ENCODE results near the gene UNCX.

The UNCX gene

GRCh38 chr7:1231214-1232102, 1.2 kb upstream of the UNCX start:
- DNase-seq (ENCODE audit: low read depth in 1 of 2, low spot score in 1 of 2) = no peak

GRCh38 chr7:1232103-1232466, 587 bp upstream of the UNCX start:
- DNase-seq (ENCODE audit: low read depth in 1 of 2, low spot score in 1 of 2) = no peak

- DNase-seq (ENCODE audit: low read depth in 1 of 2, low spot score in 1 of 2) = no peak
These were observed 819 bp downstream of the UNCX start for GRCh38 chr7:1233333-1234048.

DNA sequence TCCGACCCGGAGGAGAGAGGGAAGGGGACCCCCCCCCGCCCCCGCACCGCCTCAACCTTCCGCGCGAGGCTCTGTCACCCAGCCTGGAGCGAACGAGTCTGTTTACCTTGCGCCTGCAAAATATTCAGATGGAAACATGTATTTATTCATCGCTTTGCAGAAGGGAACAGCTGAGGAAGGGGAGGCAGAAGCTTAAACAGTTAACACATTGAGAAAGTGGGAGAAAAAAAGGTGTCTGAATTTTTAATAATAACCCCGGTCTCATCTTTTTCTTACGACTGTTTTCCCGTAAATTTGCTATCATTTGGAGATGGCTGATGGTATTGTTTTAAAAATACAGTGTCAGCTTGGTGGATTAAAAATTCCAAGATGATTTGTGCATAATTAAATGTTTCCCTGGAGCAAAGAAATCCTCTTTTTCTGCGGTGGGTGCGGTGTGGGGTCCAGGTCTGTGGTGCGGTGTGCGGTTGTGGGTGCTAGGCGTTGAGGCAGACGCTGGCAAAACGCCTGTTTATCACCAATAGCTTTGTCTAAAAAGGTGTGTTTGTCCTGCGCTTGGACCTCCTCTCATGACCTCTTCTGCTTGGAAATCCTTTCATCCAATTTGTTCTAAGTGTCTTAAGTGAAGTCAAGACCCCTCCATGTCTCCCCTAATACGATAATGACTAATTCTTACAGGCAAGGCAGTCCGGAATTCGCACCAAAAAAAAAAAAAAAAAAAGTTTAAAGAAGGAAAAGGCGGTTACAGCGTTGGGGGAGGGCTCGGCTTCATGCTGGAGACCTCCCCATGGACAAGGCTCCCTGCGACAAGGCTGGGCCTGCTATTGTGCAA, 1.6 kb downstream of the UNCX start:
- no peak for DNase-seq (ENCODE audit: low read depth in 1 of 2, low spot score in 1 of 2)

DNA sequence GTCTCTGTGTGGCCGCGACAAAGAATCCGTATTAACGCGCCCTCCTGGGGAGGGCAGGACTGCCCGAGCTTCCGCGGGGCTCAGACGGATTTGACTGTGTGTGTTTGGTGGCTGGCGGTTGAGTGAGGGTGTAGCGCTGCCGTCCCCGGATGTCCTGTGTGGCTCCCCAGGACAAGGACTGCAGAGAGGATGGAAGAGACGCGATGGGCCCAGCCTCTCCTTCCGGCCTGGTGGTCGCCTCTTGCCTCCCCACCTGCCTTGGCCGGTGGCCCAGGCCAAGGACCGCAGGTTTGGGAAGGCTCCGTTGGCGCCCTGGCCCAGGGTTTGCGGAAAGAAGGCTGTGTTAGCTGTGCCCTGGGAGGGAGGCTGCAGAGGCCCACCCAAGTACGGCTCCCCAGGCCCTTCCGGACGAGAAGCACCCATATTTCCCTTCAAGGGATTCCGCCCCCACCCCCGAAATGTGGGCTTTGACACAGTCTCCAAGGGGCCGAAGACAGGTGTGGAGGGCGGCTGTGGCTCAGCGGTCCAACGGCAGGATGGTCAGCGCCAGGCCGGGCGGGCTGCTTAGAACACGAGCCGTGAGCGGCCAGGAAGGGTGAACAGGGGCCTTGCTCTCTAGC, 2.3 kb downstream of the UNCX start:
- no peak for DNase-seq (ENCODE audit: low read depth in 1 of 2, low spot score in 1 of 2)

DNA sequence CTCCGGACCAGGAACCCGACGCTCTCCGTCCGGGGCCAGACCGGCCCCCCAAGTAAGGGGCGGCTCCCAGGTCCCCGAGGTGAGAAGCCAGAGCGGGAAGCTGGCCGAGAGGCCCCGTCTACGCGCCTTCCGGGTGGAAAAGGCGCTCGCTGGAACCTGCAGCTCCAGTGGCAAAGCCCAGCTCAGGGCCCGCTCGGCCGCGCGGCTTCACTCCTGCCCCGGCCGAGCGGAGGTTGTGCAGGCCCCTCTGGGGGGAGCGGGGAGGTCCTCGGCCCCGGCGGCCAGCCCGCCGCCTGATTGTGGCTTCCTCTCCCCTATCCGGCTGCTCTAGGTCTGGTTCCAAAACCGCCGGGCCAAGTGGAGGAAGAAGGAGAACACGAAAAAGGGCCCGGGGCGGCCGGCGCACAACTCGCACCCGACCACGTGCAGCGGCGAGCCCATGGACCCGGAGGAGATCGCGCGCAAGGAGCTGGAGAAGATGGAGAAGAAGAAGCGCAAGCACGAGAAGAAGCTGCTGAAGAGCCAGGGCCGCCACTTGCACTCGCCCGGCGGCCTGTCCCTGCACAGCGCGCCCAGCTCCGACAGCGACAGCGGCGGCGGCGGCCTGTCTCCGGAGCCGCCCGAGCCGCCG, 2.9 kb downstream of the UNCX start:
- no peak for DNase-seq (ENCODE audit: low read depth in 1 of 2, low spot score in 1 of 2)

GRCh38 chr7:1236132-1236661, 3.5 kb downstream of the UNCX start:
- DNase-seq (ENCODE audit: low read depth in 1 of 2, low spot score in 1 of 2) = no peak

DNA sequence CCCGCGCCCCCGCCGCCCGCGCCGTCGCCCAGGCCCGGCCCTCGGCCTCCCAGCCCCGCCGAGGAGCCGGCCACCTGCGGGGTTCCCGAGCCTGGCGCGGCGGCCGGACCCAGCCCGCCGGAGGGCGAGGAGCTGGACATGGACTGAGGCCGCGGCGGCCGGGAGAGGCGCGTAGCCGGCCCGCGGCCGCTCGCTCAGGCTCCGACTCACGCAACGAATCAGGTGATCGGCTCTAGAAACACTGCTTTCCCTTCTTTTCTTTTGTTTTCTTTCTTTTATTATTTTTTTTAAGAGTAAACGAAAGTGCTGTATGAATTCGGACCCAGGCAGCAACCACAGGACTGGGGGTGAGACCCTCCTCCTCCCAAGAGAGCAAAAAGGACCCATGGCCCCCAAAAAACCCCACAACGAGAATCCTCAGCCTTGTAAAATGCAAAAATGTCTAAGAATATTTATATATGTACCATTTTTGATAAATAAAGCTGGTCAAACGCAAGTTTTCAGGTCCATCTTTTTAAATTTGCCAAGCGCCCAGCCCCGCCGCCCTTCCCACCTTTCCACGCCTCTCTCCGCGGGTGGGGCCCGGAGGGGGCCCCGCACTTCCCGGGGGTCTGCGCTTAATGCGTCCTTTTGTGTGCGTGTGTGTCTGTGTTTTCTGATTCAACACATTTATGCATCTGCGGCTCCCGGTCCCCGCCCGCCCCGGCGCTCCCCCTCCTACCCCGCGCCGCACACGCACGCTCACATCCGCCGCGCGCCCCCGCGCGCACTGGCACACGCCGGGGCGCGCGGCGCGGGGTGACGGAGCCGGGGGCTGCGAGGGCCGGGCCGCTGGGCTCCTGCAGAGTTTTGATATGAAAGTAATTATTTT, 4.4 kb downstream of the UNCX start:
- no peak for DNase-seq (ENCODE audit: low read depth in 1 of 2, low spot score in 1 of 2)

DNA sequence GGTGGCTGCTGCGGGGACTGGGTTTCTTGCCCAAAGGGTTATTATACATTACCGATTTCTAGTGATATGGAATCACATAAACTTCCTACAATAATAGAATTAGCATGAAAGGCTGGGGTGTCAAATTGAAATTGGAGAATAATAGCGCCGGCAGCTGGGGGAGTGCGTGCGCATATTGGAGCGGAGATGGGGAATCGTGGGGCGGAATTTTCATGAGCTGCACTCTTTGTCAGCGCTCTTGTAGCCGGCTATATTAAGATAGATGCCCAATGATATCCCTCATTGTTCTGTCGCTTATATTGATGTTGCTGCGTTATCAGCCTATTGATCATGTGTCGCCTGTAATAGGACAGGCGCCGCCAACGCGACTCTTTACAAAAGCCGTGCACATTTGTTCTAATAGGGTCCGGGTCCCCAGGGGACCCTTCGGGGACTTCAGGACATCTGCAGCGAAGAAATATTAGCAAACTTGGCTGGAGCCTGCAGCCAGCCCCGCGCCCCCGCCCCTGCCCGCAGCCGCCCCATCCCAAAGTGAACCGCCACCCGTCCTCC, 5.1 kb downstream of the UNCX start:
- DNase-seq (ENCODE audit: low read depth in 1 of 2, low spot score in 1 of 2) = no peak

GRCh38 chr7:1238450-1238882, 5.8 kb downstream of the UNCX start:
- DNase-seq (ENCODE audit: low read depth in 1 of 2, low spot score in 1 of 2) = no peak

GRCh38 chr7:1238931-1239802, 6.5 kb downstream of the UNCX start:
- no peak for DNase-seq (ENCODE audit: low read depth in 1 of 2, low spot score in 1 of 2)

DNA sequence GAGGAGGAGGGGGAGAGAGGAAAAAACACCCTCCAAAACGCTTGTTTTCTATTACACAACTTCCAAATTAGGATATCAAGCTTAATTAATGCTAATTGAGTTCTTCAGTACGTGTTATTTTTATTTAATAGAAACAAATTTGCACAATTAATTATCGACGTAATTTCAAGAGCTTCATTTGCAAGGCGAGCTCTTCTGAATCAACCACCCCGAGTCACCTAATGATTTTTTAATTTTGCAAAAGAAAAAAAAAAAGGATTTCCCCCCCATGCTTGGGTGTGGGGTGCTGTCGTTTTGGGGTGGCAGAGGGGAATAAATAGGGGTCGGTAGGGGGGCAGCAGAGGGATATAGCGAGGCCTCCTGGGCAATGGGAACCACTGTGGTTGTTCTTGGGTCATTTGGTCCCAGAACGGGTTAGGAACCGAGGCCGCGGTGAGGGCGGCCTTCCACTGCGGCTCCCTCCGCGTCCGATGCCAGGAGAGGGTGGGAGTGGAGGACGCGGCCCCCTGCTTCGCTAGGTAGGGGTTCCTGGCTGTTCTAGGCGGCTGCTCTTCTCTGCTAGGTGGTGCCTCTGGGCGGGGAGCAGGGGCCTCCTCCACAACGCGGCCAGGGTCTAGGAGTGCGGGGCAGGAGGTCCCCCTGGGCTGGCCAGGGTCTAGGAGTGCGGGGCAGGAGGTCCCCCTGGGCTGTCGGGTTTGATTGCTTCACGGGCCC, 7.3 kb downstream of the UNCX start:
- DNase-seq (ENCODE audit: low read depth in 1 of 2, low spot score in 1 of 2) = no peak

- DNase-seq (ENCODE audit: low read depth in 1 of 2, low spot score in 1 of 2) = no peak
These were observed 8.0 kb downstream of the UNCX start for GRCh38 chr7:1240517-1241257.

GRCh38 chr7:1241258-1241602, 8.6 kb downstream of the UNCX start:
- DNase-seq (ENCODE audit: low read depth in 1 of 2, low spot score in 1 of 2) = no peak

DNA sequence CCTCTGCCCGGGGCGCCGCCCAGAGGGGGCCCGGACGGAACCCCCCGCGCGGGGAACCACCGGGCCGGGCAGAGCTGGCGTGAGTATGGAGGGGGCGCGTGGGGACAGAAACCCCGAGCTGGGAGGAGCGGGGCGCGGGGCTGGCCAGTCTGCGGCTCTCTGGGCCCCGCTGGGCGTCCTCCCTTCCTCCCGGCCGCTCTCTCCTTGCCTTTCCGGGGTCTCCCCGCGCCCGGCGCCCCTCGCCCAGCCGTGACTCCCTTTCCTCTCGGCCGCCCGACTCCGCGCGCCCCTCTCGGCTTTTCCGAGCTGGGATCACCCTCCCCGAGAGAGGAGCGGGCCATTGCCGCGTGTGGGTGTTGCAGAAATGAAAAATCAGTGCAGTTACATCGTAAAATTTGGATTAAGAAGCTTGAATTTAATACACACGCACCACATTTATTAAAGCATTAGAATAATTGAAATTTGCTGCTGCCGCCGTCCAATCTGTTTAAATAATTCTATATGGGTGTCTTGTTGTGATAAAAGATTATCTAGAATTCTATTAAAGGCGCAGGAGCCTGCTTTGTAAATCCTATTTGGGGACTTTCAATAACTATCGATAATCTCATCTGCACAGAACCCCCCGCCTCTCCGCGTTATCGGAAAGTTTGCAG, 9.1 kb downstream of the UNCX start:
- DNase-seq (ENCODE audit: low read depth in 1 of 2, low spot score in 1 of 2) = no peak

DNA sequence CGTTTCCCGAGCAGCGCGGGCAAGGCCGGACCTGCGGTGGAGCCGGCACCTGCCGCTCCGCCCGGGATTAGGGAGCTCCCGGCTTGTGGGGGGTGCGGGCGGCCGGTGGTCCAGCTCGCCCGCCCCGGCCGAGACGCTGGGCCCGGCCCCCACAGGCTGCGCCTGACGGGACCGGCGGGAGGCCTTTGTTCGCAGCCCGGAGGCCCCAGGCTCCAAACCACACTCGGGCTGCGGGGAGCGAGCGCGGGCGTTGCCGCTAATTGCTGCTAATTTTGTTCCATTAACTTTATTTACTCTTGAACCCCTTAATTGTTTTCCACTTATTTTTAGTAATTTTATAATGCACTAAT, 9.6 kb downstream of the UNCX start:
- no peak for DNase-seq (ENCODE audit: low read depth in 1 of 2, low spot score in 1 of 2)

Data from activated T-helper 1 cell treated with anti-CD3 and anti-CD28 coated beads, Interleukin-2, amount 50 U/mL, for 16 hours (primary cell).